ENCODE measurements around the gene PKD1. TPM values are rescaled to one million over a fixed set of nuclear protein-coding genes. Genes with fewer than 3 reads are reported as not detected.

Gene PKD1
- total RNA-seq, 2 experiments from 2014 or later: 63.3 to 68.9 TPM

GRCh38 chr16:2090481-2090776, 45.3 kb downstream of the PKD1 start:
- CTCF ChIA-PET: no interaction called here
- Mint-ChIP-seq H3K4me1 (ENCODE audit: low read depth) (no peaks in the 10 kb centered on the region), H3K9me3 (no peaks in the 10 kb centered on the region), H3K27me3 (ENCODE audit: low read depth) (no peaks in the 10 kb centered on the region), H3K4me3 (no peak overlapping the region), H3K36me3 (ENCODE audit: low read depth) (peaks cover 5% of the 10 kb centered on the region), H3K27ac (no peak overlapping the region)
- no peak for DNase-seq
- intact Hi-C loops (cut with micrococcal nuclease): no loop called here

GRCh38 chr16:2089706-2090480, 45.8 kb downstream of the PKD1 start:
- Mint-ChIP-seq H3K27ac (no peak overlapping the region), H3K36me3 (ENCODE audit: low read depth) (peaks cover 5% of the 10 kb centered on the region), H3K4me1 (ENCODE audit: low read depth) (no peaks in the 10 kb centered on the region), H3K27me3 (ENCODE audit: low read depth) (no peaks in the 10 kb centered on the region), H3K9me3 (no peaks in the 10 kb centered on the region), H3K4me3 (no peak overlapping the region)
- intact Hi-C loops (cut with micrococcal nuclease): no loop called here
- CTCF ChIA-PET: no interaction called here
- DNase-seq: no peak

DNA sequence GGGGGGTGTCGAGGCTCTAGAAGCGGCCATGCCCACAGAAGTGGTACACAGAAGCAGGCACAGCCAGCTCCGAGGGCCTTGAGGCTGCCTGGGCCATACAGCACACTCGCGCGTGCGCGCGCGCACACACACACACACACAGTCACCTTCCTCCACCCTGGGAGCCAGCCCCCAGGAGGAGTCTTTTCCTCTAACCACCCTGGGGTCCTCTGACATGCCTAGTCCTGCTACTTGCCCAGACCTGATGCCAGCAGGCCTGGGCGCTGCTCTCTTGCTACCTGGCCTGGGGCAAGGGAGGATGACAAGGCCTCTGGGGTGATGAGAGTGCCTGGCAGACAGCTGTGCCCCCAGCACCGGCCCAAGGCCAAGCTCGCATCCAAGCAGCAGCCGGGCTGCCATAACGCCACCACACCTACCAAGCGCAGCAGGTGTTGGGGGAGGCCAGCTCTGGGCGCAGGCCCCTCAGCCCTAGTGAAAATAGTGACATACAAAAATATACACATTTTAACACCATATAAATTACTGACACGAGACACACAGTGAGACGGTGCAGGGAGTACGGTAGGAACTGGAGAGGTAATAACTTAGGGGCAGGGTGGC, 46.8 kb downstream of the PKD1 start:
- DNase-seq: no peak
- Mint-ChIP-seq H3K4me1 (ENCODE audit: low read depth) (no peaks in the 10 kb centered on the region), H3K36me3 (ENCODE audit: low read depth) (peaks cover 5% of the 10 kb centered on the region), H3K9me3 (no peaks in the 10 kb centered on the region), H3K4me3 (no peak overlapping the region), H3K27ac (no peak overlapping the region), H3K27me3 (ENCODE audit: low read depth) (no peaks in the 10 kb centered on the region)
- CTCF ChIA-PET: no interaction called here
- intact Hi-C loops (cut with micrococcal nuclease): no loop called here

DNA sequence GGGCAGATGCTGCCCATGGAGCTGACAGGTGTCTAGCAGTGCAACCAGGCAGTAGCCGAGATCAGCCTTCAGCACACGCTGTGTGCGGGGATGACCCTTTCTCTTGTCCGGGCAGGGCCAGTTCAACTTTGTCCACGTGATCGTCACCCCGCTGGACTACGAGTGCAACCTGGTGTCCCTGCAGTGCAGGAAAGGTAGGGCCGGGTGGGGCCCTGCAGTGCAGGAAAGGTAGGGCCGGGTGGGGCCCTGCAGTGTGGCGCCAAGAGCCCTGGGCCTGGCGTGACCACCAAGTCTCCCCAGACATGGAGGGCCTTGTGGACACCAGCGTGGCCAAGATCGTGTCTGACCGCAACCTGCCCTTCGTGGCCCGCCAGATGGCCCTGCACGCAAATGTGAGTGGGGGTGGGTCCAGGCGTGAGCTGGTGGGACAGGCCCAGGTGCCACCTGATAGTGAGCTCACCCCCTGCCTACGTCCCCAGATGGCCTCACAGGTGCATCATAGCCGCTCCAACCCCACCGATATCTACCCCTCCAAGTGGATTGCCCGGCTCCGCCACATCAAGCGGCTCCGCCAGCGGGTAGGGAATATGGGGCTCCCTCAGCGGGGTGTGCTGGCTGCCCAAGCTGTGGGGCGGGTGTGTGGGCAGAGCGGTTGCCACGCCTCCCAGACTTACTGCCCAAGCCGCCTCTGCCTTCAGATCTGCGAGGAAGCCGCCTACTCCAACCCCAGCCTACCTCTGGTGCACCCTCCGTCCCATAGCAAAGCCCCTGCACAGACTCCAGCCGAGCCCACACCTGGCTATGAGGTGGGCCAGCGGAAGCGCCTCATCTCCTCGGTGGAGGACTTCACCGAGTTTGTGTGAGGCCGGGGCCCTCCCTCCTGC, 47.7 kb downstream of the PKD1 start:
- H3K27me3 Mint-ChIP-seq (ENCODE audit: low read depth): no peaks in the 10 kb centered on the region
- H3K27ac Mint-ChIP-seq: no peak overlapping the region
- H3K4me1 Mint-ChIP-seq (ENCODE audit: low read depth): no peaks in the 10 kb centered on the region
- no peak for DNase-seq
- intact Hi-C loops (cut with micrococcal nuclease): no loop called here
- H3K36me3 Mint-ChIP-seq (ENCODE audit: low read depth): peaks cover 5% of the 10 kb centered on the region
- CTCF ChIA-PET: no interaction called here
- H3K9me3 Mint-ChIP-seq: no peaks in the 10 kb centered on the region
- H3K4me3 Mint-ChIP-seq: no peak overlapping the region

- H3K36me3 Mint-ChIP-seq (ENCODE audit: low read depth): peaks cover 5% of the 10 kb centered on the region
- H3K27me3 Mint-ChIP-seq (ENCODE audit: low read depth): no peaks in the 10 kb centered on the region
- intact Hi-C loops (cut with micrococcal nuclease): no loop called here
- CTCF ChIA-PET: no interaction called here
- no peak for DNase-seq
- H3K4me1 Mint-ChIP-seq (ENCODE audit: low read depth): no peaks in the 10 kb centered on the region
- no peaks in the 10 kb centered on the region for H3K9me3 Mint-ChIP-seq
- H3K4me3 Mint-ChIP-seq: no peak overlapping the region
- no peak overlapping the region for H3K27ac Mint-ChIP-seq
These were observed 48.6 kb downstream of the PKD1 start for GRCh38 chr16:2086812-2087747.

- no peak overlapping the region for H3K27ac Mint-ChIP-seq
- no peaks in the 10 kb centered on the region for H3K9me3 Mint-ChIP-seq
- no peaks in the 10 kb centered on the region for H3K27me3 Mint-ChIP-seq (ENCODE audit: low read depth)
- intact Hi-C loops (cut with micrococcal nuclease): no loop called here
- CTCF ChIA-PET: interaction anchor here (0.6 kb wide), 1 partner anchor 733 kb away, joined by 3 read pairs; no protein-coding TSS in a partner anchor
- H3K36me3 Mint-ChIP-seq (ENCODE audit: low read depth): peaks cover 5% of the 10 kb centered on the region
- no peak for DNase-seq
- H3K4me1 Mint-ChIP-seq (ENCODE audit: low read depth): no peaks in the 10 kb centered on the region
- no peak overlapping the region for H3K4me3 Mint-ChIP-seq
These were observed 49.5 kb downstream of the PKD1 start for GRCh38 chr16:2086106-2086742.

DNA sequence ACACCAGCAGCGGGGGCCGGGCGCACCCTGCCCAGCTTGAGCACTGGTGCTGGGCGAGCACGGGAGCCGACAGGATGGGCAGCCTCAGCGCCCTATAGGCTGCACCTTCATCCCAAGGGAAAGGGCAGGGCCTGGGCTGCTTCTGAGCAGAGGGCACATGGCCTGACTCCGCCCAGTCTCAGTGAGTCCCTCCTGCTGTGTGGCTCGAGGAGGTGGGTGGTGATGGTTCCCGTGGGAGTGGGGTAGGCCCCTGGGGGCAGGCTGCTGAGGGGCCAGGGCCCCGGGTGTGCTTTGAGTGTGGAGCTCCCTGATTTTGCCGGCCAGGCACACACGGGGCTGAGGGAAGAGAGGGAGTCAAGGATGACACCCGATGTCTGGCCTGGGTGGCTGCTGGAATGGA, 50.0 kb downstream of the PKD1 start:
- Mint-ChIP-seq H3K36me3 (ENCODE audit: low read depth) (peaks cover 5% of the 10 kb centered on the region), H3K27ac (no peak overlapping the region), H3K9me3 (no peaks in the 10 kb centered on the region), H3K4me3 (no peak overlapping the region), H3K4me1 (ENCODE audit: low read depth) (no peaks in the 10 kb centered on the region), H3K27me3 (ENCODE audit: low read depth) (no peaks in the 10 kb centered on the region)
- intact Hi-C loops (cut with micrococcal nuclease): no loop called here
- CTCF ChIA-PET: interaction anchor here (0.6 kb wide), 1 partner anchor 732 kb away, joined by 3 read pairs; no protein-coding TSS in a partner anchor
- DNase-seq: no peak

DNA sequence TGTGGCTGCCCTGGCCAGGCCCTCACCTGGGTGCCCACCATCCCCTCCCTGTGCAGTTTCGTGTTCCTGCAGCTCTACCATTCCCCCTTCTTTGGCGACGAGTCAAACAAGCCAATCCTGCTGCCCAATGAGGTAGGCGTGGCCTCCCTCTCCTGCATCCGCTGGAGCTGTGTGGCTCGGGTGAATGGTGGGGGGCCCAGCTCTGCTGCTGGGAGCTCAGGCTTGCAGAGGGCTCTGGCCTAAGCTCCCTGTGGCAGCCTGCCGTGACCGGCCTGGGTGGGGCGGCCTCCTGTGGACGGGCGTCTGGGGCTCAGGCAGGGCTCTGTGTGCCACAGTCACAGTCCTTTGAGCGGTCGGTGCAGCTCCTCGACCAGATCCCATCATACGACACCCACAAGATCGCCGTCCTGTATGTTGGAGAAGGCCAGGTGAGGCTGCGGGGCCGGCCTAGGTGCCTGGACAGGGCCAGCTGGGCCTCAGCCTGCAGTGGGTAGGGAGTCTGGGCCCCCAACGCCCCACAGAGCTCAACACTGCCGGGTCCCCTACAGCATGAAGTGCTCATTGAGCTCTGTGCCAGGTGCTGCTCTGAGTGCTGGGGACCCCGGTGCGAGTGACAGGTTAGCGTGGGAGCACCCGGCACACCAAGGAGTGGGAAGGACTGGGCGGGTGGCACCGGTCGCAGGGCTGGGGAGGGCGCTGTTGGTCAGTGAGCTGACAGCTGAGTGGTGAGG, 50.6 kb downstream of the PKD1 start:
- intact Hi-C loops (cut with micrococcal nuclease): no loop called here
- H3K9me3 Mint-ChIP-seq: no peaks in the 10 kb centered on the region
- CTCF ChIA-PET: interaction anchor here (1.0 kb wide), 1 partner anchor 81 kb away, joined by 4 read pairs; no protein-coding TSS in a partner anchor
- H3K4me1 Mint-ChIP-seq (ENCODE audit: low read depth): no peaks in the 10 kb centered on the region
- no peak for DNase-seq
- H3K27ac Mint-ChIP-seq: no peak overlapping the region
- H3K4me3 Mint-ChIP-seq: no peak overlapping the region
- H3K27me3 Mint-ChIP-seq (ENCODE audit: low read depth): no peaks in the 10 kb centered on the region
- no peaks in the 10 kb centered on the region for H3K36me3 Mint-ChIP-seq (ENCODE audit: low read depth)

DNA sequence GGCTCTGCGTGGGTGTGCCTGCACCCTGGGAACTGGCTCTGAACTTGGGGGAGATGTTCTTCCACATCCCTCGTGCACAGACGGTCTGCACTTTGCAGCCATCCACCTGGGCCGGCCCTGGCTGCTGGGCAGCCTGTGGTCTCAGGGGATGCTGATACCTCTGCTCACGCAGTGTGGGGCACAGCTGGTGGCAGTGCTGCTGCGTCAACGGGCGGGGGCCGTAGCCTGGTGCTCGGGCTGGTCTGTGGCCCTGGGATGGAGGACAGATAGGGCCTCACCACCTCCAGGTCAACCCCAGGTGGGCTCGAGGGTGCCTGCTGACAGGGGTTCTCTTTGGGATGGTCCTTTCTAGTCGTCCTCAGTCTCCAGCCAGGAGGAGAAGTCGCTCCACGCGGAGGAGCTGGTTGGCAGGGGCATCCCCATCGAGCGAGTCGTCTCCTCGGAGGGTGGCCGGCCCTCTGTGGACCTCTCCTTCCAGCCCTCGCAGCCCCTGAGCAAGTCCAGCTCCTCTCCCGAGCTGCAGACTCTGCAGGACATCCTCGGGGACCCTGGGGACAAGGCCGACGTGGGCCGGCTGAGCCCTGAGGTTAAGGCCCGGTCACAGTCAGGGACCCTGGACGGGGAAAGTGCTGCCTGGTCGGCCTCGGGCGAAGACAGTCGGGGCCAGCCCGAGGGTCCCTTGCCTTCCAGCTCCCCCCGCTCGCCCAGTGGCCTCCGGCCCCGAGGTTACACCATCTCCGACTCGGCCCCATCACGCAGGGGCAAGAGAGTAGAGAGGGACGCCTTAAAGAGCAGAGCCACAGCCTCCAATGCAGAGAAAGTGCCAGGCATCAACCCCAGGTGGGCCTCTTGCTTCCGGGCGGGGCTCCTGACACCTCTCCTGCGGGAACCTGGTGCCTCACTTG, 51.6 kb downstream of the PKD1 start:
- Mint-ChIP-seq H3K27ac (no peak overlapping the region), H3K9me3 (no peaks in the 10 kb centered on the region), H3K4me1 (ENCODE audit: low read depth) (no peaks in the 10 kb centered on the region), H3K36me3 (ENCODE audit: low read depth) (no peaks in the 10 kb centered on the region), H3K4me3 (no peak overlapping the region), H3K27me3 (ENCODE audit: low read depth) (no peaks in the 10 kb centered on the region)
- CTCF ChIA-PET: interaction anchor here (1.0 kb wide), 1 partner anchor 80 kb away, joined by 4 read pairs; no protein-coding TSS in a partner anchor
- no peak for DNase-seq
- intact Hi-C loops (cut with micrococcal nuclease): no loop called here

DNA sequence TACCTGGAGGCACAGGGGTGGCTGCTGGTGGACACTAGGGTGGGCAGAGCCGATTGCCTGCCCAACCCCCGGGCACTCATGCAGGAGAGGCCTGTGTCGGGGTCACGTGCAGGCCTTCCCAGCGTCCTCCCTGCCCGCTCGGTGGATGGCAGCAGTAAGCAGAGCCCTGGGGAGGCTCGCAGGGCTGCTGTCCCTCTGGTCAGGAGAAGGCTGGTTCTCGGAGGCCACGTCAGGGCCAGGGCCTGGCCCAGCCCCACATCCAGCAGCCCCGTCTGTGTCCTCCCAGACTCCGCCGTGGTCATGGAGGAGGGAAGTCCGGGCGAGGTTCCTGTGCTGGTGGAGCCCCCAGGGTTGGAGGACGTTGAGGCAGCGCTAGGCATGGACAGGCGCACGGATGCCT, 52.3 kb downstream of the PKD1 start:
- intact Hi-C loops (cut with micrococcal nuclease): no loop called here
- Mint-ChIP-seq H3K4me1 (ENCODE audit: low read depth) (no peaks in the 10 kb centered on the region), H3K36me3 (ENCODE audit: low read depth) (no peaks in the 10 kb centered on the region), H3K27ac (no peak overlapping the region), H3K4me3 (no peak overlapping the region), H3K27me3 (ENCODE audit: low read depth) (no peaks in the 10 kb centered on the region), H3K9me3 (no peaks in the 10 kb centered on the region)
- CTCF ChIA-PET: no interaction called here
- DNase-seq: no peak
